H1 (cell line): ENCODE results near the gene DGUOK. TPM values are rescaled to one million over a fixed set of nuclear protein-coding genes. Genes with fewer than 3 reads are reported as not detected.

Experiments
- CTCF ChIA-PET: fragments of 300-600 bp; sonication (Branson Sonifier 250); formaldehyde crosslinking; loops from one replicate; lab custom pipeline; 2021; ENCODE audit not compliant: partially characterized antibody; lab: Charles Lee
- POLR2A ChIA-PET: fragments of 300-600 bp; sonication (Branson Sonifier 250); formaldehyde crosslinking; loops from one replicate; lab custom pipeline; 2021; ENCODE audit warnings: inconsistent platforms; ENCODE audit not compliant: partially characterized antibody; lab: Charles Lee
- DNase-seq, 2 experiments: peaks; one replicate each; pipeline versions ENCODE4 v3.0.0 to v3.0.0-alpha.2; 2010 to 2022; ENCODE audit warnings: low spot score in 2 of 2, low read depth in 1 of 2, mixed read lengths in 1 of 2
- FAIRE-seq: peaks from 2 replicates; lab custom pipeline; 2011; peaks lifted over from hg19 to GRCh38; lab: Jason Lieb, UNC
- H2AFZ ChIP-seq: 2 replicates; pipeline ENCODE4 v1.8.1; 2012; ENCODE audit warnings: low read length, inconsistent platforms
- H2AK5ac ChIP-seq: 2 replicates; pipeline ENCODE4 v1.6.1; 2013; ENCODE audit warnings: low read depth, low read length
- H2BK120ac ChIP-seq: replicated peaks from 2 replicates; pipeline ENCODE3; 2013; ENCODE audit warnings: low read depth, low read length, inconsistent platforms
- H2BK12ac ChIP-seq: 2 replicates; pipeline ENCODE4 v1.6.1; 2013; ENCODE audit warnings: low read depth, low read length
- H2BK15ac ChIP-seq: 2 replicates; pipeline ENCODE4 v1.6.1; 2013; ENCODE audit warnings: low read length
- H2BK20ac ChIP-seq: 2 replicates; pipeline ENCODE4 v1.6.1; 2013; ENCODE audit warnings: low read length
- H2BK5ac ChIP-seq: 2 replicates; pipeline ENCODE4 v1.6.1; 2013; ENCODE audit warnings: low read depth, low read length
- H3K14ac ChIP-seq: 2 replicates; pipeline ENCODE4 v1.6.1; 2013; ENCODE audit warnings: inconsistent platforms; ENCODE audit not compliant: insufficient read length
- H3K18ac ChIP-seq: 2 replicates; pipeline ENCODE4 v1.6.1; 2013; ENCODE audit warnings: low read length; ENCODE audit errors: extremely low read depth
- H3K23ac ChIP-seq: 2 replicates; pipeline ENCODE4 v1.6.1; 2013; ENCODE audit warnings: inconsistent platforms; ENCODE audit not compliant: insufficient read length
- H3K23me2 ChIP-seq: 2 replicates; pipeline ENCODE4 v1.6.1; 2013; ENCODE audit warnings: low read depth, low read length
- H3K27ac ChIP-seq: 2 replicates; pipeline ENCODE4 v1.6.1; 2011; ENCODE audit warnings: low read depth, low read length, inconsistent platforms
- H3K27me3 ChIP-seq, 4 experiments: replicated peaks in 1 of 4; 1 replicate in 1 of 4; 2 replicates in 3 of 4; pipeline versions ENCODE4 v1.6.1 to v1.8.1; 2011 to 2013; ENCODE audit warnings: low read length in 3 of 4, mild to moderate bottlenecking in 3 of 4, inconsistent platforms in 2 of 4, mixed read lengths in 2 of 4, moderate library complexity in 1 of 4; ENCODE audit not compliant: control insufficient read depth in 3 of 4, insufficient read depth in 3 of 4; ENCODE audit errors: extremely low read depth in 1 of 4
- H3K36me3 ChIP-seq, 4 experiments: 2 replicates each; pipeline versions ENCODE4 v1.6.1 to v1.8.1; 2011 to 2013; ENCODE audit warnings: mild to moderate bottlenecking in 4 of 4, low read length in 3 of 4, moderate library complexity in 2 of 4, control low read depth in 1 of 4, inconsistent platforms in 1 of 4; ENCODE audit not compliant: insufficient read depth in 4 of 4, control insufficient read depth in 2 of 4
- H3K4ac ChIP-seq: replicated peaks from 2 replicates; pipeline ENCODE3; 2013; ENCODE audit warnings: low read length, low read depth, mixed read lengths, inconsistent platforms; ENCODE audit not compliant: insufficient read length
- H3K4me1 ChIP-seq, 4 experiments: replicated peaks in 1 of 4; 1 replicate in 1 of 4; 2 replicates in 3 of 4; pipeline versions ENCODE4 v1.6.1 to v1.8.1; 2011 to 2013; ENCODE audit warnings: low read length in 3 of 4, inconsistent platforms in 2 of 4, mixed read lengths in 1 of 4; ENCODE audit not compliant: insufficient read depth in 4 of 4, control insufficient read depth in 3 of 4
- H3K4me2 ChIP-seq, 2 experiments: 2 replicates each; pipeline versions ENCODE4 v1.6.1 to v1.8.1; 2011 to 2013; ENCODE audit warnings: low read depth in 2 of 2, low read length in 2 of 2, control low read depth in 1 of 2, inconsistent platforms in 1 of 2, mild to moderate bottlenecking in 1 of 2; ENCODE audit not compliant: insufficient read depth in 1 of 2
- H3K4me3 ChIP-seq, 4 experiments: fragments of 200-600, 300-600 bp in 1 of 4; sonication (generic), shearing (Covaris generic), sonication (Bioruptor Twin) in 1 of 4; 2 replicates each; pipeline versions ENCODE4 v1.5.1 to v1.8.1; 2011 to 2016; ENCODE audit warnings: low read length in 4 of 4, low read depth in 3 of 4, control low read depth in 2 of 4, inconsistent platforms in 2 of 4, mild to moderate bottlenecking in 2 of 4, mixed read lengths in 1 of 4, moderate library complexity in 1 of 4; ENCODE audit not compliant: insufficient read depth in 2 of 4; ENCODE audit errors: extremely low read depth in 1 of 4
- H3K56ac ChIP-seq: replicated peaks from 2 replicates; pipeline ENCODE3; 2013; ENCODE audit warnings: low read depth, mild to moderate bottlenecking, mixed read lengths, low read length, inconsistent platforms; ENCODE audit not compliant: insufficient read length
- H3K79me1 ChIP-seq: 2 replicates; pipeline ENCODE4 v1.6.1; 2013; ENCODE audit warnings: low read depth, low read length, control low read depth
- H3K79me2 ChIP-seq, 2 experiments: 2 replicates each; pipeline versions ENCODE4 v1.6.1 to v1.8.1; 2012 to 2013; ENCODE audit warnings: low read length in 2 of 2, mild to moderate bottlenecking in 2 of 2, inconsistent platforms in 1 of 2; ENCODE audit not compliant: insufficient read depth in 2 of 2, control insufficient read depth in 1 of 2
- H3K9ac ChIP-seq, 4 experiments: replicated peaks in 1 of 4; 1 replicate in 1 of 4; 2 replicates in 3 of 4; pipeline versions ENCODE4 v1.6.1 to v1.8.1; 2011 to 2013; ENCODE audit warnings: low read depth in 3 of 4, low read length in 3 of 4, control low read depth in 2 of 4, mild to moderate bottlenecking in 2 of 4, moderate library complexity in 2 of 4, inconsistent platforms in 1 of 4; ENCODE audit errors: extremely low read depth in 1 of 4
- H3K9me3 ChIP-seq, 2 experiments: 2 replicates each; pipeline versions ENCODE4 v1.6.1 to v1.8.1; 2012 to 2013; ENCODE audit warnings: mild to moderate bottlenecking in 2 of 2, moderate library complexity in 2 of 2, control low read depth in 1 of 2, inconsistent platforms in 1 of 2, low read depth in 1 of 2, low read length in 1 of 2, mixed read lengths in 1 of 2; ENCODE audit not compliant: insufficient read depth in 2 of 2
- H4K20me1 ChIP-seq, 2 experiments: replicated peaks in 1 of 2; 2 replicates each; pipeline versions ENCODE3 to v1.8.1; 2011 to 2013; ENCODE audit warnings: inconsistent platforms in 2 of 2, low read length in 2 of 2, mild to moderate bottlenecking in 1 of 2; ENCODE audit not compliant: insufficient read depth in 2 of 2, control insufficient read depth in 1 of 2
- H4K5ac ChIP-seq: 2 replicates; pipeline ENCODE4 v1.6.1; 2013; ENCODE audit warnings: low read length, low read depth, mixed read lengths, inconsistent platforms; ENCODE audit not compliant: insufficient read length
- H4K8ac ChIP-seq: 2 replicates; pipeline ENCODE4 v1.8.0; 2013; ENCODE audit warnings: mild to moderate bottlenecking, moderate library complexity, low read length, inconsistent platforms; ENCODE audit not compliant: insufficient read depth; ENCODE audit errors: extremely low read depth
- H4K91ac ChIP-seq: replicated peaks from 2 replicates; pipeline ENCODE3; 2013; ENCODE audit warnings: low read length, mixed read lengths, inconsistent platforms; ENCODE audit not compliant: insufficient read length
- CEBPB ChIP-seq: IDR thresholded peaks from 2 replicates; pipeline ENCODE4 v1.6.1; 2012; ENCODE audit warnings: low read depth, low read length
- NRF1 ChIP-seq: IDR thresholded peaks from 2 replicates; pipeline ENCODE4 v1.6.1; 2011; ENCODE audit warnings: mild to moderate bottlenecking, low read depth, low read length, improper control_type of control experiment
- RBBP5 ChIP-seq: IDR thresholded peaks from 2 replicates; pipeline ENCODE4 v1.7.1; 2012; ENCODE audit warnings: low read depth, mild to moderate bottlenecking, inconsistent platforms, low read length, moderate library complexity, borderline replicate concordance
- YY1 ChIP-seq: IDR thresholded peaks from 2 replicates; pipeline ENCODE4 v1.6.1; 2011; ENCODE audit warnings: low read depth, mild to moderate bottlenecking, low read length
- polyA plus RNA-seq, 7 experiments: library from polyadenylated mRNA; depleted of rRNA in 3 of 7; stranded (reverse) in 5 of 7; unstranded in 2 of 7; fragments of >200 nt in 5 of 7; fragments of 200-250 nt in 2 of 7; gene quantifications; 1 replicate in 5 of 7; 2 replicates in 1 of 7; 4 replicates in 1 of 7; pipeline versions ENCODE4 v1.2.1 to v1.2.3, GENCODE V29; 2011 to 2013; ENCODE audit warnings: missing spikeins in 2 of 7, mixed read lengths in 2 of 7
- total RNA-seq: library from RNA; stranded (reverse); fragmentation: NEBNext Ultra II Directional; extraction: Animal tissue kit (Norgen Biotek cat#: 25700); gene quantifications from 2 replicates; pipeline ENCODE4 v1.2.1, GENCODE V29; 2021

The DGUOK gene
- total and polyA plus RNA-seq, 2 of the 8 experiments (the other 6 are each of a cell fraction or from before 2014, with no cell fraction given): 110 to 168 TPM

- Histone ChIP-seq H3K14ac (no peak overlapping the region), H2BK20ac (no peak overlapping the region), H3K4me2 (no peak overlapping the region), H2AFZ (no peak overlapping the region), H3K4me3 (no peak overlapping the region), H3K27me3 (no peaks in the 10 kb centered on the region), H3K27ac (no peak overlapping the region), H2BK12ac (no peak overlapping the region), H3K23ac (no peak overlapping the region), H2BK15ac (no peak overlapping the region), H3K36me3 (peaks cover 0 to 16% (median 5%) of the 10 kb centered on the region in 4 experiments; a peak in 5 of 8 replicates), H3K4me1 (no peaks in the 10 kb centered on the region), H2BK5ac (no peak overlapping the region), H3K4ac (no peak overlapping the region), H3K18ac (no peak overlapping the region), H2AK5ac (no peak overlapping the region), H3K56ac (no peak overlapping the region), H4K91ac (no peak overlapping the region), H4K20me1 (peaks cover 10 to 15% of the 10 kb centered on the region in 2 experiments), H3K79me2 (peaks cover 13 to 94% of the 10 kb centered on the region in 2 experiments), H4K5ac (no peak overlapping the region), H2BK120ac (no peak overlapping the region), H3K9ac (no peak overlapping the region), H3K9me3 (no peaks in the 10 kb centered on the region), H3K23me2 (no peaks in the 10 kb centered on the region; the same call in 1 of the 2 replicates), H4K8ac (no peak overlapping the region), H3K79me1 (peaks cover 12% of the 10 kb centered on the region; the same call in 1 of the 2 replicates)
- TF ChIP-seq RBBP5 (no peak), YY1 (no peak), CEBPB (no peak), NRF1 (no peak)
- FAIRE-seq: no peak
- ChIA-PET CTCF (interaction anchor here (0.7 to 2.2 kb wide), 9 partner anchors 11 to 205 kb away, joined by 3 to 10 read pairs (median 5); no protein-coding TSS in a partner anchor), POLR2A (interaction anchor here (1.1 to 1.6 kb wide), 6 partner anchors 9 to 212 kb away, joined by 3 to 6 read pairs (median 4); partner anchors contain the start of genes DGUOK and TET3)
- no peak for DNase-seq
Observed at GRCh38 chr2:73937899-73938298, 11.2 kb downstream of the DGUOK start.
